ENCODE measurements around the gene RDH5. TPM values are rescaled to one million over a fixed set of nuclear protein-coding genes. Genes with fewer than 3 reads are reported as not detected.

The RDH5 gene
- total and polyA plus RNA-seq, 2 of the 13 experiments (the other 11 are each of a cell fraction or from before 2014, with no cell fraction given): 2.6 to 5.7 TPM

GRCh38 chr12:55715833-55716581 is 4.2 kb upstream of the RDH5 start, which contains the start of gene BLOC1S1 (continued):
- TF ChIP-seq ZNF3 (CRISPR knock-in tag; IDR thresholded peaks at IDR 0.05): no peak
- TF ChIP-seq ZKSCAN1 (IDR thresholded peaks at IDR 0.05; ENCODE audit: low read length): no peak
- TF ChIP-seq HNRNPLL (IDR thresholded peaks at IDR 0.05; ENCODE audit: low read depth, low read length, poor library complexity, severe bottlenecking): peak; percentile 15
- TF ChIP-seq NR2F1 (CRISPR knock-in tag; IDR thresholded peaks at IDR 0.05): peak in 1 of 2 experiments; percentile 60; a peak in 2 of 4 replicates
- no peak for TF ChIP-seq TCF7 (IDR thresholded peaks at IDR 0.05; ENCODE audit: low read depth)
- TF ChIP-seq ZNF782 (CRISPR knock-in tag; IDR thresholded peaks at IDR 0.05; ENCODE audit: borderline replicate concordance): 0 out of 2 replicates have a peak, but pooled peaks have one; percentile 30
- TF ChIP-seq ZNF574 (CRISPR knock-in tag; IDR thresholded peaks at IDR 0.05): peak; percentile 81
- TF ChIP-seq ZNF691 (CRISPR knock-in tag; IDR thresholded peaks at IDR 0.05; ENCODE audit: borderline replicate concordance, low read depth): peak; percentile 50; the same call in 1 of the 2 replicates
- TF ChIP-seq BCLAF1 (IDR thresholded peaks at IDR 0.05): no peak
- TF ChIP-seq ZKSCAN5 (CRISPR knock-in tag; IDR thresholded peaks at IDR 0.05): no peak
- no peak for TF ChIP-seq XBP1 (CRISPR knock-in tag; IDR thresholded peaks at IDR 0.05)
- TF ChIP-seq SRY (CRISPR knock-in tag; IDR thresholded peaks at IDR 0.05): peak; percentile 95
- TF ChIP-seq TRAFD1 (CRISPR knock-in tag; IDR thresholded peaks at IDR 0.05; ENCODE audit: borderline replicate concordance): 0 out of 2 replicates have a peak, but pooled peaks have one; percentile 57
- peak; percentile 78; the same call in 1 of the 2 replicates for TF ChIP-seq KDM5B (CRISPR knock-in tag; IDR thresholded peaks at IDR 0.05; ENCODE audit: borderline replicate concordance)
- peak; percentile 58; the same call in 1 of the 2 replicates for TF ChIP-seq ATF7-NPFF (CRISPR knock-in tag; IDR thresholded peaks at IDR 0.05; ENCODE audit: low read depth)
- peak; percentile 94 for TF ChIP-seq YEATS2 (CRISPR knock-in tag; IDR thresholded peaks at IDR 0.05; ENCODE audit: borderline replicate concordance)
- peak; percentile 29; the same call in 1 of the 2 replicates for TF ChIP-seq NR2F6 (IDR thresholded peaks at IDR 0.05)
- peak; percentile 66 for TF ChIP-seq NR2F6 (CRISPR knock-in tag; IDR thresholded peaks at IDR 0.05)
- no peak for TF ChIP-seq ZNF382 (CRISPR knock-in tag; IDR thresholded peaks at IDR 0.05; ENCODE audit: borderline replicate concordance)
